ELF-1 (cell line): ENCODE results near the gene WDR46.
A peak's percentile ranks its signal among the peaks of the same experiment; 100 is the strongest.

Experiments
- DNase-seq: peaks from one replicate; pipeline ENCODE4 v3.0.0-alpha.2; 2016; ENCODE audit warnings: low read depth, low spot score

Gene WDR46

GRCh38 chr6:33313709-33314514, 24.9 kb upstream of the WDR46 start, which contains the start of gene TAPBP:
TSS of gene TAPBP (minus strand) at chr6:33314078. CDS start at chr6:33314041, 37 bp downstream.
- peak; percentile 63 for DNase-seq

GRCh38 chr6:33313105-33313708, 24.2 kb upstream of the WDR46 start:
- DNase-seq = peak; percentile 80

GRCh38 chr6:33312361-33313104, 23.5 kb upstream of the WDR46 start:
- DNase-seq = peak; percentile 86

GRCh38 chr6:33306356-33306755, 17.3 kb upstream of the WDR46 start:
- DNase-seq = no peak

GRCh38 chr6:33305052-33305451, 16.0 kb upstream of the WDR46 start:
- DNase-seq = no peak

GRCh38 chr6:33304216-33304615, 15.2 kb upstream of the WDR46 start:
- no peak for DNase-seq

GRCh38 chr6:33301877-33302276, 12.8 kb upstream of the WDR46 start:
- no peak for DNase-seq

GRCh38 chr6:33299237-33299944, 10.4 kb upstream of the WDR46 start:
- peak; percentile 94 for DNase-seq

GRCh38 chr6:33298773-33299236, 9.8 kb upstream of the WDR46 start, which contains the start of gene RGL2:
TSS of gene RGL2 (minus strand) at chr6:33298942. CDS start at chr6:33298610, 332 bp downstream.
- no peak for DNase-seq

GRCh38 chr6:33297956-33298772, 9.1 kb upstream of the WDR46 start:
- DNase-seq = peak; percentile 79

GRCh38 chr6:33297406-33297955, 8.4 kb upstream of the WDR46 start:
- DNase-seq = peak; percentile 89

- DNase-seq = no peak
Observed at GRCh38 chr6:33296797-33297405, 7.9 kb upstream of the WDR46 start.

GRCh38 chr6:33295621-33296369, 6.8 kb upstream of the WDR46 start:
- no peak for DNase-seq

GRCh38 chr6:33294086-33294823, 5.2 kb upstream of the WDR46 start:
- no peak for DNase-seq

GRCh38 chr6:33292996-33293682, 4.1 kb upstream of the WDR46 start:
- DNase-seq = no peak

- no peak for DNase-seq
Observed at GRCh38 chr6:33290459-33290858, 1.4 kb upstream of the WDR46 start.

GRCh38 chr6:33289784-33290315, 811 bp upstream of the WDR46 start:
- DNase-seq = no peak
